HG03432 (cell line): ENCODE measurements around the gene ALLC.
"Not testable (repeated sequence)": the region's sequence is repeated elsewhere in the genome, so short reads cannot be mapped to it uniquely, and the experiment has no call there.

Experiments
- ATAC-seq: cut with Tn5 transposase; IDR thresholded peaks from one replicate; pipeline ENCODE4 v1.9.1; 2021; ENCODE audit warnings: mild to moderate bottlenecking, moderate library complexity; ENCODE audit not compliant: unreplicated experiment

ALLC gene

GRCh38 chr2:3657881-3658280, at the start of gene ALLC:
Gene ALLC (plus strand): TSS chr2:3658200. CDS start chr2:3671158, 12,958 bp downstream.
- ATAC-seq: no peak

GRCh38 chr2:3608373-3609278, 49.4 kb upstream of the ALLC start:
- ATAC-seq: no peak

GRCh38 chr2:3609279-3609673, 48.7 kb upstream of the ALLC start:
- ATAC-seq: peak; percentile 72

GRCh38 chr2:3610415-3610814, 47.6 kb upstream of the ALLC start:
- no peak for ATAC-seq

- no peak for ATAC-seq
Observed at GRCh38 chr2:3610881-3611505, 47.0 kb upstream of the ALLC start.

GRCh38 chr2:3611589-3611988, 46.4 kb upstream of the ALLC start:
- ATAC-seq: no peak

- ATAC-seq: no peak
Observed at GRCh38 chr2:3612639-3613523, 45.1 kb upstream of the ALLC start.

- ATAC-seq: no peak
Observed at GRCh38 chr2:3613524-3613905, 44.5 kb upstream of the ALLC start.

- not testable (repeated sequence) for ATAC-seq
Observed at GRCh38 chr2:3614743-3615142, 43.3 kb upstream of the ALLC start.

GRCh38 chr2:3615541-3616200, 42.3 kb upstream of the ALLC start:
- not testable (repeated sequence) for ATAC-seq

GRCh38 chr2:3616435-3617197, 41.4 kb upstream of the ALLC start:
- ATAC-seq: not testable (repeated sequence)

GRCh38 chr2:3617198-3617890, 40.7 kb upstream of the ALLC start:
- ATAC-seq: no peak

GRCh38 chr2:3618367-3618766, 39.6 kb upstream of the ALLC start:
- ATAC-seq: no peak

- ATAC-seq: no peak
Observed at GRCh38 chr2:3619033-3619432, 39.0 kb upstream of the ALLC start.

- ATAC-seq: not testable (repeated sequence)
Observed at GRCh38 chr2:3619661-3620060, 38.3 kb upstream of the ALLC start.

GRCh38 chr2:3620834-3621233, 37.2 kb upstream of the ALLC start:
- no peak for ATAC-seq

GRCh38 chr2:3622967-3623366, 35.0 kb upstream of the ALLC start:
- no peak for ATAC-seq

- ATAC-seq: peak; percentile 83
Observed at GRCh38 chr2:3624059-3624794, 33.8 kb upstream of the ALLC start.

- ATAC-seq: no peak
Observed at GRCh38 chr2:3625186-3625585, 32.8 kb upstream of the ALLC start.
